Amniotic epithelial cell (primary cell): Measurements from ENCODE around the gene EIPR1.

Experiments used
- DNase-seq: peaks from one replicate; pipeline ENCODE4 v3.0.0-alpha.2; 2010; ENCODE audit warnings: low read depth

The EIPR1 gene

GRCh38 chr2:3246928-3247714 is 130.5 kb downstream of the EIPR1 start:
- no peak for DNase-seq

GRCh38 chr2:3246406-3246805 is 131.2 kb downstream of the EIPR1 start:
- DNase-seq, result no peak

- DNase-seq, result no peak
Measured at GRCh38 chr2:3244486-3244885, 133.1 kb downstream of the EIPR1 start.

- DNase-seq, result no peak
Measured at GRCh38 chr2:3243804-3244203, 133.8 kb downstream of the EIPR1 start.

- no peak for DNase-seq
Measured at GRCh38 chr2:3242747-3243369, 134.8 kb downstream of the EIPR1 start.

GRCh38 chr2:3241971-3242746 is 135.5 kb downstream of the EIPR1 start:
- no peak for DNase-seq

- DNase-seq, result no peak
Measured at GRCh38 chr2:3238951-3239841, 138.4 kb downstream of the EIPR1 start.

- no peak for DNase-seq
Measured at GRCh38 chr2:3236300-3237045, 141.1 kb downstream of the EIPR1 start.

- no peak for DNase-seq
Measured at GRCh38 chr2:3233877-3234276, 143.7 kb downstream of the EIPR1 start.

- no peak for DNase-seq
Measured at GRCh38 chr2:3229221-3229620, 148.4 kb downstream of the EIPR1 start.

- no peak for DNase-seq
Measured at GRCh38 chr2:3224681-3225080, 152.9 kb downstream of the EIPR1 start.

GRCh38 chr2:3223080-3223923 is 154.3 kb downstream of the EIPR1 start:
- DNase-seq, result peak; percentile 16

GRCh38 chr2:3222636-3223035 is 155.0 kb downstream of the EIPR1 start:
- DNase-seq, result no peak

- no peak for DNase-seq
Measured at GRCh38 chr2:3219536-3219935, 158.1 kb downstream of the EIPR1 start.

- no peak for DNase-seq
Measured at GRCh38 chr2:3217646-3218045, 160.0 kb downstream of the EIPR1 start.

- DNase-seq, result no peak
Measured at GRCh38 chr2:3216841-3217495, 160.7 kb downstream of the EIPR1 start.

GRCh38 chr2:3214806-3215404 is 162.7 kb downstream of the EIPR1 start:
- no peak for DNase-seq

- no peak for DNase-seq
Measured at GRCh38 chr2:3214065-3214464, 163.6 kb downstream of the EIPR1 start.

- DNase-seq, result no peak
Measured at GRCh38 chr2:3212984-3213383, 164.6 kb downstream of the EIPR1 start.

- DNase-seq, result no peak
Measured at GRCh38 chr2:3212061-3212362, 165.6 kb downstream of the EIPR1 start.
